ENCODE measurements around the gene TPBG. TPM values are rescaled to one million over a fixed set of nuclear protein-coding genes. Genes with fewer than 3 reads are reported as not detected.

Gene TPBG, protein sequence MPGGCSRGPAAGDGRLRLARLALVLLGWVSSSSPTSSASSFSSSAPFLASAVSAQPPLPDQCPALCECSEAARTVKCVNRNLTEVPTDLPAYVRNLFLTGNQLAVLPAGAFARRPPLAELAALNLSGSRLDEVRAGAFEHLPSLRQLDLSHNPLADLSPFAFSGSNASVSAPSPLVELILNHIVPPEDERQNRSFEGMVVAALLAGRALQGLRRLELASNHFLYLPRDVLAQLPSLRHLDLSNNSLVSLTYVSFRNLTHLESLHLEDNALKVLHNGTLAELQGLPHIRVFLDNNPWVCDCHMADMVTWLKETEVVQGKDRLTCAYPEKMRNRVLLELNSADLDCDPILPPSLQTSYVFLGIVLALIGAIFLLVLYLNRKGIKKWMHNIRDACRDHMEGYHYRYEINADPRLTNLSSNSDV
- total RNA-seq (2021) (66.4 and 67.1 TPM in 2 replicates), Bru-seq, nascent RNA (percentile 92 among the genes with signal in this experiment), BruChase-seq, experiment 1, labeled RNA remaining after a 2-hour chase (percentile 97 among the genes with signal in this experiment), BruChase-seq, experiment 2, labeled RNA remaining after a 6-hour chase (percentile 92 among the genes with signal in this experiment)
- long read RNA-seq, full-length matches to known transcripts, result 265 of 337 reads
- long read RNA-seq, partial matches to known transcripts, result 1 of 337 reads
- long read RNA-seq, other reads (novel, unspliced or antisense), result 71 of 337 reads

DNA sequence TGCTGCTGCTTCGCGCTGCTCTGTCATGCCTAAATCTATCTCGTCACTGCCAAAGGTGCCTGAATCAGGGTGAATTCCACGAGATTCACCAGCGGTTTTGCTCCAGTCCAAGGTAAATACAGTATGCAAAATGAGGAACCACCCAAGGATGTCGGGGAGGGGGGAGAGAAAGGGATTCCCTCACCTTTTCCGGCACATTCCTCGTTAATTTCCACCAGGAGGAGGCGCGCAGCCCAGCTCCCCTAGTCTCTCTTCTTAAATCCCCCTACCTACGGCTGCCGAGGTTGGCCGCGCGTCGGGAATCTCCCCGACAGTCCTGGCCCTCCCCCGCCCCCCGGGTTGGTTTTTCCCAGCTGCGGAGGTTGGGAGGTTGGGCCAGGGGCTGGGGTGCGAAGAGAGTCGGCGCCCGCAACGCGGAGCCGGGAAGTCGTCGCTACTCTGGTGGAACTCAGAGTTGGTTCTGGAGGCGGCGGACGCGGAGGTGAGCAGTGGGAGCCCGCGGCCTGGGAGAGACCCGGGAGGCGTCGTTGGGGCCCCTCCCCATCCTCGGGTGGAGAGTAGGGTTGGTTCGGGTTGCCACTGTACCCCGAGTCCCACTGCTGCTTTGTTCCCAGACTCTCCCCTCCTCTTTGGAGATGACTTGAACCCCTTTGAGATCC, at the start of gene TPBG:
TSS of gene TPBG (plus strand) at position 390 of the 659 bp plus-strand sequence. CDS start 1,145 bp downstream, outside the sequence.
- POLR2A ChIA-PET (ENCODE audit: low non-redundant PET), result interaction anchor here (0.6 kb wide), 1 partner anchor 21 kb away, joined by 4 read pairs; no protein-coding TSS in a partner anchor
- Histone ChIP-seq H3K4me3 (ENCODE audit: low read depth, low read length, poor library complexity, severe bottlenecking) (peak within 1 kb of the TSS; percentile 83), H3K27ac (ENCODE audit: low read depth, low read length, poor library complexity, severe bottlenecking) (peak within 1 kb of the TSS; percentile 95), H3K4me1 (ENCODE audit: insufficient read depth, low read length, poor library complexity, severe bottlenecking) (peaks cover 40% of the 10 kb centered on the region), H3K36me3 (ENCODE audit: insufficient read depth, low read length, poor library complexity, severe bottlenecking) (peaks cover 5% of the 10 kb centered on the region), H3K9me3 (ENCODE audit: low read depth, low read length, poor library complexity, severe bottlenecking) (no peaks in the 10 kb centered on the region), H3K27me3 (replicated peaks; ENCODE audit: insufficient read depth, low read depth, low read length, poor library complexity) (no peaks in the 10 kb centered on the region)
- CTCF ChIA-PET, result interaction anchor here (0.6 to 1.3 kb wide), 5 partner anchors 13 to 694 kb away, joined by 3 to 5 read pairs (median 4); no protein-coding TSS in a partner anchor
- intact Hi-C loops (cut with micrococcal nuclease; ENCODE audit: unreplicated experiment), result loop anchor here (1.0 to 5.0 kb wide), 5 partner anchors 93 to 692 kb away; no protein-coding TSS in a partner anchor
- DNase-seq (ENCODE audit: low spot score), result peak; percentile 86
- no TSS peak for BruUV-seq (replicated peaks)
- no peak for TF ChIP-seq EZH2 (IDR thresholded peaks at IDR 0.05; ENCODE audit: borderline replicate concordance, low read depth, low read length, poor library complexity, severe bottlenecking)
- TF ChIP-seq, protein P1, sequence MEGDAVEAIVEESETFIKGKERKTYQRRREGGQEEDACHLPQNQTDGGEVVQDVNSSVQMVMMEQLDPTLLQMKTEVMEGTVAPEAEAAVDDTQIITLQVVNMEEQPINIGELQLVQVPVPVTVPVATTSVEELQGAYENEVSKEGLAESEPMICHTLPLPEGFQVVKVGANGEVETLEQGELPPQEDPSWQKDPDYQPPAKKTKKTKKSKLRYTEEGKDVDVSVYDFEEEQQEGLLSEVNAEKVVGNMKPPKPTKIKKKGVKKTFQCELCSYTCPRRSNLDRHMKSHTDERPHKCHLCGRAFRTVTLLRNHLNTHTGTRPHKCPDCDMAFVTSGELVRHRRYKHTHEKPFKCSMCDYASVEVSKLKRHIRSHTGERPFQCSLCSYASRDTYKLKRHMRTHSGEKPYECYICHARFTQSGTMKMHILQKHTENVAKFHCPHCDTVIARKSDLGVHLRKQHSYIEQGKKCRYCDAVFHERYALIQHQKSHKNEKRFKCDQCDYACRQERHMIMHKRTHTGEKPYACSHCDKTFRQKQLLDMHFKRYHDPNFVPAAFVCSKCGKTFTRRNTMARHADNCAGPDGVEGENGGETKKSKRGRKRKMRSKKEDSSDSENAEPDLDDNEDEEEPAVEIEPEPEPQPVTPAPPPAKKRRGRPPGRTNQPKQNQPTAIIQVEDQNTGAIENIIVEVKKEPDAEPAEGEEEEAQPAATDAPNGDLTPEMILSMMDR (conservative IDR thresholded peaks at IDR 0.05; ENCODE audit: low read depth, low read length), result peak; percentile 51

DNA sequence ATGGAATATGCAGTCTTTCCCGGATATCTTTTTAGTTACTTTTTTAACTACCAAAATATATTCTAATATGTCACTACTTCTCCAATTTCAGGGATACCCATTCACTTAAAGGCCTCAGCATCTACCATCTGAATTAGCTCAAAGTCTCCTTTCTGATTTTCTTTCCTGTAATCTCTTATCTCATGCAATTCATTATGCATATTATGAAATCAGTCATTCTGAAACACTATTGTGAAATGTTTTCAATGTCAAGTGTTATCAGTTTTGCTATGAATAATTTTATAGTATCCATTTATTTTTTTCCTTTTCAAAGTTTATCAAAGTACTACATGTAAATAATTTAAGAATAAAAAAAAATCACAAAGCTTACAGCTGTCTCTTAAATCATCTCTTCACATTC, 41.2 kb upstream of the TPBG start:
- intact Hi-C loops (cut with micrococcal nuclease; ENCODE audit: unreplicated experiment), result no loop called here
- no peaks in the 10 kb centered on the region for H3K36me3 ChIP-seq (ENCODE audit: insufficient read depth, low read length, poor library complexity, severe bottlenecking)
- H3K4me1 ChIP-seq (ENCODE audit: insufficient read depth, low read length, poor library complexity, severe bottlenecking), result no peaks in the 10 kb centered on the region
- H3K9me3 ChIP-seq (ENCODE audit: low read depth, low read length, poor library complexity, severe bottlenecking), result no peaks in the 10 kb centered on the region
- no peak for DNase-seq (ENCODE audit: low spot score)
- no peak for TF ChIP-seq EZH2 (IDR thresholded peaks at IDR 0.05; ENCODE audit: borderline replicate concordance, low read depth, low read length, poor library complexity, severe bottlenecking)
- TF ChIP-seq, protein P1 (conservative IDR thresholded peaks at IDR 0.05; ENCODE audit: low read depth, low read length), result no peak
- H3K27ac ChIP-seq (ENCODE audit: low read depth, low read length, poor library complexity, severe bottlenecking), result no peak overlapping the region
- H3K27me3 ChIP-seq (replicated peaks; ENCODE audit: insufficient read depth, low read depth, low read length, poor library complexity), result no peaks in the 10 kb centered on the region
- no peak overlapping the region for H3K4me3 ChIP-seq (ENCODE audit: low read depth, low read length, poor library complexity, severe bottlenecking)
- CTCF ChIA-PET, result no interaction called here
- BruUV-seq (replicated peaks), result no TSS peak
- POLR2A ChIA-PET (ENCODE audit: low non-redundant PET), result no interaction called here

DNA sequence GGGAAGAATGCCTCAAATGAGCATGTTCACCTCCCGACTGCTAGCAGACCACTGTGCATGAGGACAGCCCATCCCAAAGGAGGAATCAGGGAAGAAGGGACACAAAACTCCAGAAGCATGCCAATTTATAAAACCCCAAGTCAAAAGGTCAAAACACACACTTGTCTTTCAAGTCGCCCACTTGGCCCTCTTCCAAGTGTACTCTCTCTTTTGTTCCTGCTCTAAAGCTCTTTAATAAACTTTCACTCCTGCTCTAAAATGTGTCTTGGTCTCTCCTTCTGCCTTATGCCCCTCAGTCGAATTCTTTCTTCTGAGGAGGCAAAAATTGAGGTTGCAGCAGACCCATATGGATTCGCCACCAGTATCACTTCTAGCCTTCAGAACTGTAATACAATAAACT, 33.9 kb upstream of the TPBG start:
- H3K27me3 ChIP-seq (replicated peaks; ENCODE audit: insufficient read depth, low read depth, low read length, poor library complexity), result no peaks in the 10 kb centered on the region
- no peak overlapping the region for H3K4me3 ChIP-seq (ENCODE audit: low read depth, low read length, poor library complexity, severe bottlenecking)
- ChIA-PET POLR2A (ENCODE audit: low non-redundant PET) (no interaction called here), CTCF (no interaction called here)
- H3K4me1 ChIP-seq (ENCODE audit: insufficient read depth, low read length, poor library complexity, severe bottlenecking), result peaks cover 23% of the 10 kb centered on the region
- intact Hi-C loops (cut with micrococcal nuclease; ENCODE audit: unreplicated experiment), result no loop called here
- no peak for DNase-seq (ENCODE audit: low spot score)
- no peak overlapping the region for H3K27ac ChIP-seq (ENCODE audit: low read depth, low read length, poor library complexity, severe bottlenecking)
- BruUV-seq (replicated peaks), result no TSS peak
- no peak for TF ChIP-seq EZH2 (IDR thresholded peaks at IDR 0.05; ENCODE audit: borderline replicate concordance, low read depth, low read length, poor library complexity, severe bottlenecking)
- TF ChIP-seq, protein P1 (conservative IDR thresholded peaks at IDR 0.05; ENCODE audit: low read depth, low read length), result no peak
- H3K36me3 ChIP-seq (ENCODE audit: insufficient read depth, low read length, poor library complexity, severe bottlenecking), result no peaks in the 10 kb centered on the region
- no peaks in the 10 kb centered on the region for H3K9me3 ChIP-seq (ENCODE audit: low read depth, low read length, poor library complexity, severe bottlenecking)
